HG02763 (cell line): ENCODE data around the gene PLEKHA7.
"Not testable (repeated sequence)": the region's sequence is repeated elsewhere in the genome, so short reads cannot be mapped to it uniquely, and the experiment has no call there.

Experiments
- ATAC-seq: cut with Tn5 transposase; IDR thresholded peaks from one replicate; pipeline ENCODE4 v1.9.1; 2021; ENCODE audit warnings: mild to moderate bottlenecking, moderate library complexity; ENCODE audit not compliant: unreplicated experiment

The PLEKHA7 gene

DNA sequence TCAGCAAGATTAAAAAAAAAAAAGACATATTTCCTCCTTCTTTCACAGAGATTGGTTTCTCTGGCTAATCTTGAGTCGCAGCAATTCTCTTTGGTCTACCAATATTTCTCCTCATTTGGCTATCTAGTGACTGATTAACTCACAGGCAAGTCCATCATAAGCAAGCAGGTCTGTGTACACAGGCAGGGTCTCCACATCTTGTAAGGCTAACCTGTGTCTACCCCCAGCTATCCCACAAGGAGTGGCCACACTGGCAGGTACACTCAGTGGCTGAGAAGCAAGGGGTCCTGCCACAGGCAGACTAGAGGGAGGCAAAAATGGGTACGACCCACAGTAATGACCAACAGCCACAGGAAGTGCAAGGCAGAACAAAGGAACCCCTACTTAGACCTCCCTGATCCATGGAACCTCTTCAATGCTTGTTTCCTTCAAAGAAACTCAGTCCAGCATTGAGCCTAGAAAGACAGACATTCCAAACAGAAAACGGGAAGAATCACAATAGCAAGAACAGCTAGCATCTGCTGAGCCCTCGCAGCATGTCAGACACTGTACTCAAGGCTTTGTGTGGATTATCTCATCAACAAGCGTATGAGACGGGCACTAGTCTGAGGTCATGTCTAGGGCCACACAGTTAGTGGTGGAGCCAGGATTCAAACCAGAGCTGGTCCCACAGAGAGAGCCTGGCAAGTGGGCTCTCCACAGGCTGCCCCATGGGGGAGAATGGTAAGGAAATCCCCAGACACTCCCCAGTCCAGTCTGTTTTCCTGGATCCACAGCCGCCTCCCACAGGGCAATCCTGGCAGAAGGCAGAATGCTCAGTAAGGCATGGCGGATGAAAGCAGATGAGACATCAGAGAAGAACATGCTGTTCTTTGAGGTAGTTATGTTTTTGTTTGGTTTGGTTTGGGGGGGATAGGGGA is 34.3 kb downstream of the PLEKHA7 start:
- ATAC-seq = no peak

DNA sequence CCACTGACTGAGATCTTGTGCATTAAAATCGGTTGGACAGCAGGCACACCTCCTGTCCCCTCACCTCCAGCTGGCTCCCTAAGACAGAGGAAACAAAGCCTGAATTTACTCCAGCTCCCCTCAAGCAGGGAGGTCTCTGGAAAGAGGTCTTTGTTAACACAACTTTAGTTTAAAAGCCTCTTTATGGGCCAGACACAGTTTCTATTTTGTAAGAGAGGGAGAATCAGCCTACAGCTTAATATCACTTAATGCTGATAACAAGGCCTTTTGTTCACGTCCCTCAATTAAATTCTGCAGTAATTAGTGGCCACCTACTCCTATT is 36.3 kb downstream of the PLEKHA7 start:
- ATAC-seq = no peak

DNA sequence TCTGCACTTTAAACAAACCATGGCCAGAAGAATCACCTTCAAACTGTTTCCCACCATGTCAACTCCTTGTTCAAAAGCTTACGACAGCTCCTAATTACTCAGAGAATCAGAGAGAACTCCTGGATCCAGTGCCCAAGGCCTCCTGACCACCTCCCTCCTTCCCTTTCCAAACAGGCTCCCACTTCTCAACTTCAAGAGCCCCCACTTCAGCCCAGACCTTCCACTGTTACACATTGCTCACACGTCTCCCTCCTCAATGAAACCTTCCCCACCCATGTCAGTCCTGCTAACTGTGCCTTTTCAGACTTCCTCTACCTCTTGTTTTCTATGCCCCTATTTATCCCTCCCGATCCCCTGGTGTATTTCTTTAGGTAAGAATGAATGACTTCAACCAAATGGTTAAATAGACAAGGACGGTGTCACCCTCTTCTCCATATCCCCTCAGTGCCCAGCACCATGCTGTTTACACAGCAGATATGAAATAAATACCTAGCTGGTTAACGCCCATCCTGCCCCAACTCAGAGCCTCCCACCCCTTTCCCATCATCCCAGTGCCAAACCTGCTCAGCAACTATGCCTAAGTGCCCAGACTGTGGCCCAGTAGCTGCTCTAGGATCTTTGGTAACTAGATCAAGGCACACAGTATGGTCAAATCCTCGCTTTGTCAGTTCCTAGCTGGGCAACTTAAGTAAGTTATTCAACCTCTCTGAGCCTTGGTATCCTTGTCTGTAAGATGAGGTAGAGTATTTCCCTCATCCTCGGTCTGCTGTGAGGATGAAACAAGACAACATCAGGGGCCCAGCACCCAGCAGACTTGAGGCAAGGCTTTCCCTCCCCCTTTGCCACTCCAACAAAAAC is 36.8 kb downstream of the PLEKHA7 start:
- ATAC-seq = no peak

DNA sequence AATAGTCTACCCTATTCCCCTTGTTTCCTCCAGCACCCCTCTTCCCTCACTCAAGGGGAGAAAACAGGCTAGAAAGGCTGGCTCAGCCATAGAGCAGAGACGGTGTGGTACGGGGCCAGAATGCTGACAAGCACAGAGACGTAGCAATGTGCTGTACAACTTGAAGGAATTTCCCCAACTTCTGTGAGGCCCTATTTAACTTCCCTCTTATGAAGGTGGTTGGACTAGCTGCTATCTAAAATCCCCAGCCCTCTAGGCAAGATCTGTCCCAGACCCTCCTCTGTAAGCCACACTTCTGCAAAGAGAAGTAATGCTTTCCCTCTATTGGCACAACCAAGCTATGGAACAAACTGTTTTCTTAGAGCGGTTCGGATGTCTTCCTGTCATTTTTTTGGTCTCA is 37.8 kb downstream of the PLEKHA7 start:
- ATAC-seq = no peak

DNA sequence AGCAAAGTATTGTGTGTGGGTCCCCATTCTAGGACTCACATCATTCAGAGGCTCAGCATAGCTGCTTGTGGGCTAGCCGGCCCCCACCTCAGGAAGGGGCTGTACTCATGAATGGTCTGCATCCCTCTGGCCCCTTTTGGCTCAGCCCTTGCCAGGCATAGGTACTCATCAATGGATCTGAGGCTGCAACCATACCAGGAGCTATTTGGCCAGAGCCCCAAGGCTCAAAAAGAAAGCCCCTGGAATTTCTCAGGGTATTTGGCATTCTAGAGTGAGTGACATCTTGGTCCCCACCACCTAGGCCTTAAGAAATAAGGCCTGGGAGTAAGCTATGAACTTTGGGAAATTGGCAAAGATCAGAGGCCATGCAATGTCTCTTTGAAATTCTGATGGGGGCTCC is 38.3 kb downstream of the PLEKHA7 start:
- ATAC-seq = no peak

DNA sequence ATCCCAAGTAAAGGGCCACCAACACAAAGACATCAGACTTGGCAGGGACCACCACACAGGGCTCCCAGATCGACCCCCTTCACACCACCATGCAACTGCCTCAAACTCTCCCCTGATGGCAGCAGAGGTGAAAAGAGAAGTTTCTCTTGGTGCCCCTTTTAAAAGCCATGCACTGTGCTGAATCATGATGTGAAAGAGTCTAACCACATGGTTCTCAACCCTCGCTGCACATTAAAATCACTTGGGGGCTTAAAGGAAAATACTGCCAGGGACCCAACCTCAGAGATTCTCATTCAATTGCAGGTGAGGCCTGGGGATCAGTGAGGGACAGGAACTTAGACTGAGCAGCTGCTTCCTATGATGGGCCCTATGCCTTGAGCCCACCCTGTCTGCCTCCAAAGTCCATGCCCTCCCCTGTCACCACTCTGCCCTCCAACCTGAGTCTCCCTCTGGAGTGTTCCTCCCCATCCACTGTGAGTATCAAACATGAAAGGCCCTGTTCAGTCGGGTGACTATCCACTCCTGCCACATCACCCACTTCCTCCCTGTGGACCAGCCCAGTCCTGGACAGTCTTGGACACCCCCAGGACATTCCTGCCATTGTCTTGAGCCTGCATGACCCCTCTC is 40.8 kb downstream of the PLEKHA7 start:
- no peak for ATAC-seq

DNA sequence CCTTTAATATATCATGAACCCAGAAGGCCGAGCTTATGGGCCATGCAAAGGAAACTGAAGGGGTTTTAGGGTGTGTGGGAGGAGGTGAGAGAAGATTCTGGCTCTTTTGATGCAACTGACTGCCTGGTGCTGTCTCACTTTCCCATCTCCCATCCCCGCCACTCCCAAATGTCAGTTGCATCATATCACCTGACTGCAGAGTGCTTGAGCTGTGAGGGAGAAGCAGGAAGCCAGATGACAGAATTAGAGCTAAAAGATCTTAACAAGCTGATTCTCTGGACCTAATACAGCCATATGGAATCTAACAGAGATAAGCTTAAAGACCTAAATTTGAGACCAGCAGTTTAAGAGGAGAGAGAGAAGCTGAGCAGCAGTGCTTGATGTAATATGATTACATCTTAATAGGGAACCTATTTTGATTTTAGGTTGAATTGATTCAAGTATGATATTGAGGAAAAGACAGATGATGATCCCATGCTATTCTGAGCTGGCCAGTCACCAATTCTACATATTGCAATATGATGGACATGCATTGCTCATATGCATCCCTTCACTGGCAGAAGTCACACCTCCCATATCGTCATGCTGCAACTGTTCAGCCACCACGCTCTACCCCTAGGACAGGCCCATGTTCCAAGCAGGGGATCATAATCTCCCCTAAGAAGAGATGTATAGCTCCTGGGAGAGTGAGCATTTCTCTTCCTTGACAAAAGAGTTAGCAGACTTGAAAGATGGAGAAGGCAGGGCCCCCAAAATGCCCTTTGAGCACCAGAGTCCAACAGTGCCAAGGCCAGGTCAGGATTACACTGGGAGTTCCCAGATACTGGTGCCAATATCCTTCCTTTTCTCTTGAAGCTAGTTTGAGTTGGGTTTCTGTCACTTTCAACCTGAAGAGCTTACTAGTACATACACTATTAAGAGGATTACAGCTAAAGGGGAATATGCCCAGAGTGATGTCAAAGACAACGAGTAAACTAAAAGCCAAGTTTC is 44.9 kb downstream of the PLEKHA7 start:
- no peak for ATAC-seq

DNA sequence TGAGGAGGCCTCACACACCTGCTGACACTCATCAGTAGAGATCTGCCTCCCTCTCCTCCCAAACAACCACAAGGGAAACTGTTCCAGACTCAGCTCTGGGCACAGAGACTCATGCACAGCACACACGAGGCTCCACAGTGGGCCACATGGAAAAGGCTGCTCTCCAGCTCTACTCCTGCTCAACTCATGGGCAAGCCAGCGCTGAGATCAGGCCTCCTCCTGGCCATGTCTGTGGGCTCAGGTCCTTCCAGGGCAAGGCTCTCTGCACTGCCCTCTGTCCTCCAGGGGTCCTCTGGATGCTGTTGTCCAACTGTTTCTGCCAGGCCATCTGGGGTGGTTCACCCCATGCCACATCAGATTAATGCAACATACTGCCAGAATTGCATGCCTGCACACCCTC is 46.0 kb downstream of the PLEKHA7 start:
- no peak for ATAC-seq

DNA sequence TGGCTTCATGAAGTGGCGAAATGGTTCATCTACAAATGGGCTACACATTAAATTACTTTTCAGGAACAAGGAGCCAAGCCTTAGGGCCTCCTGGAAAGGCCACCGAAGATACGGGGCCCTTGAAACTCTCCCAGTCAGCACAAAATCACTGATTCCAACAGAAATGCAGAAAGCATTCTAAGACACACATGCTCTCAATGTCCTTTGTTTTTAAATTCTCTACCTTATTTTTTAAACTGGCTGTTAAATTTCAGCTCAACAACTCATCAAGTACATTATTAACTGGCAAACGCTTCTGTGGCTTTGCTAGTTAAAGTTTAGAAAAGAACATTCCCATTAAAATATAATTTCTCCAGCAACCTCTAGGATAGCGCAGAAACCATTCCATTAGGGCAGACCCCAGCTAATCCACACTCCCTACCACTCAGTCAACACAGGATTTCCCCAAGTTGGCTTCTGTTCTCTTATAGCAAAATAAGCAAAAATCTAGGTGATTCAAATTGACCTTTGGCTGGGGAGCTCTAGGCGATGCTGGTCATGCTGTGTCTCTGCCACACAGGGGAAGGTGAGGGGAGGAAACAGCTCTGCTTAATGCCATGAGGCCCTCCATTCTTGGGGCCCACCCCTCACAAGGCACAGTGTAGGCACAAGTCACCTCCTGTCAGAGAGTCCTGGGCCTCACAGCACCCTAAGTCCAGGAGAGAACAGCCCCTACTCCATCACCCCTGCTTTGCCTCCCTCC is 47.1 kb downstream of the PLEKHA7 start:
- ATAC-seq = no peak

DNA sequence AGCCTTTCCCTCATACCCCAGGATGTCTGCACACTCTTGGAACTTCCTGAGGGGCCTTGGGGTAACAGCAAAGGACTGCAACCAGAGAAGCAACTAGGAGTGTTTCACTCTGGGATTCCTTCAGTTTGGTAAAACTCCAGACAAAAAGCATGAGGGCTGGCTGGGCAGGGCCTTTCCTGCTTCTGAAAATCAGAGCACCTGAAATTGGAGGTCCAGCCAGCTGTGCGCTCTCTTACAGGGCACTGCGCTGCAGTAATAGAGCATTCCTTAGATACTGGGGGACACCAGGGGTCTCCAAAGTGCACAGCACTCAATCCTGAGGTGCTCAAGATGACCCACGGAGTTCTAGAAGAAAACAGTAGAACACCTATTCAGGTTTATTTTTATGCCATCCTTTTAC is 49.7 kb downstream of the PLEKHA7 start:
- no peak for ATAC-seq

DNA sequence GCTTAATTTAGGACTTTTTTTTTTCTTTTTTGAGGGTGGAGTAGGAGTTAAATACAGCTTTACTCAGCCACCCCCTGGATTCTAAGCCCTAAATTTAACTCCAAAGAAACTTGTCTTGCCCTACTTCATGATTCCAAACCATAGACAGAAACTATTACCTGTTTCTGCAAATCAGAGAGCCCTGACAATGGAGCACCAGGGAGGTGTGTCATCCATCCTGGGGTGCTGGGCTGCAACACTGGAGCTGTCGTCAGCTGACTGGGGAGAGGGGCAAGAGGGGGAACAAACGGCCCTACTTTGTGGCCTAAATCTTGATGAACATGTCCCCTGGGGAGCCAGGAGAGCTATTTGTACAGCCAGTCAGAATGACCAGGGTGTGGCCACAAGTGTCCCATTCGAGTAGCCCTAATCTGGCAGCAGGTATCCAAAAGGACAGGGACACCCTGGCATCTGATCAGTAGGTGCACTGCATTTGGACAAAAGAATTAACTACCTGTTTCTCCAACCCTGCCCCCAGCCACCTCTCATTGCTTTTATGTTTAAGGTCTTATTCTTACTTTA is 50.8 kb downstream of the PLEKHA7 start:
- ATAC-seq = no peak

DNA sequence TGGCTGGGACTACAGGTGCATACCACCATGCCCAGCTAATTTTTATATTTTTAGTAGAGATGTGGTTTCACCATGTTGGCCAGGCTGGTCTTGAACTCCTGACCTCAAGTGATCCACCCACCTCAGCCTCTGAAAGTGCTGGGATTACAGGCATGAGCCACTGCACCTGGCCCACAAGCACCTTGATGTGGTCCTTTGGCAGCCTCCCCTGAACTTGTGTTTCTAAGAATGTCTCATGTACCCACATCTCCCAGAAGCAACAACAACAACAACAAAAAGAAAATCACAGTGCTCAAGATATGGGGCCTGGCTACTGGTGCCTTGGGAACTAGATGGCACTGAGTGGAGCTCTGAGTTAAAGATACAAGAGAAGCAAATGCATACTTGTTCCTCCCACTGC is 51.6 kb downstream of the PLEKHA7 start:
- not testable (repeated sequence) for ATAC-seq

DNA sequence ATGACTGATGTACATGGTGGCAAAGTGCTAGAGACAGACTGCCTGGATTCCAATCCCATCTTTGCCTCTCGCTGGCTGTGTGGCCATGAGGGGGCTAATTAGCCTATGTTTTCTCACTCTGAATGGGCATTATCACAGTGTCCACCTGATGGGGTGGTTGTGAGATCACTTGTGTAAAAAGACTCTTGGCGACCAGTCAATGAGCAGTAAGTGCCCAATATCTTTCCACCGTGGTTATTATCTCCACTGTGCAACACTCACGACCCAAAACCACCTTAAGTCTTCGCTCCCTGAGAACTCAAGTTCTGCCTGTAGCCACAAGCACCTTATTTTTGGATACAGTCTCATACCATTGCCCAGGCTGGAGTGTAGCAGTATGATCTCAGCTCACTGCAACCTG is 52.1 kb downstream of the PLEKHA7 start:
- ATAC-seq = no peak

DNA sequence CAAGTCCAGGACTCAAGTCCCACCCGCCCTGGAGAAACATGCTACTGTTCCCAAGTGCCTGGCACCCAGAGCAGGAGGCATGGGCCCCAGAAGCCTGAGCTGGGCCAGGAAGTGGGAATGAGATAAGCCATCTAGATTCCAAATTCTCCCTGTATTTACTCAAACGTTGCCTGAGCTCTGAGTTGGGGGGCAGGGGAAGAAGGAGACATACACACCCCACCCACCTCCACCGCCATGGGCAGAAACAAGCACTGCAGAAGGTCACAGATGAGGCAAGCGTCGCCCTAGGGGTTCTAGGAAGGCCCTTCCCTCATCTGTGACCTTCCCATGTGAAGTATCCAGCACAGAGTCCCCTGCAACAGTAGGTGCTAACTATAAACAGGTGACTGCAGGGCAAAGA is 54.0 kb downstream of the PLEKHA7 start:
- ATAC-seq = no peak

DNA sequence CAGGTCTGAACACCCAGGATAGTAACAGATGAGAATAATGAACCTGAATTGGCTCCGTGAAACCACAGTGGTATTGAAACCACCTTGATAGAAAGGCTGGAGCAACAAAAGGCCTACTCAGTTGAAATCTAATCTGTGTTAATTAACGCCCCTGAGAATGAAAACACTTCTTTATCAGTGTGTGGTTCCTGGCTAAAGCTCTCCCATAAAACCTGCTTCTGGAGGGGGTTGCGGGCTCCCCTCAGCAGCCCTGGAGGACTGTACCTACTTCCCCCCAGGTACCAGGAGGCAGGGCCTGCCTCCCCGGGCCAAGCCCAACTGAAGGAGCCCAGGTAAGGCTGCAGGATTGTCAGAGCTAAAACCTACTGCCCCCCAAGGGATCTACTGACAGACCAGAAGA is 54.6 kb downstream of the PLEKHA7 start:
- ATAC-seq = no peak

DNA sequence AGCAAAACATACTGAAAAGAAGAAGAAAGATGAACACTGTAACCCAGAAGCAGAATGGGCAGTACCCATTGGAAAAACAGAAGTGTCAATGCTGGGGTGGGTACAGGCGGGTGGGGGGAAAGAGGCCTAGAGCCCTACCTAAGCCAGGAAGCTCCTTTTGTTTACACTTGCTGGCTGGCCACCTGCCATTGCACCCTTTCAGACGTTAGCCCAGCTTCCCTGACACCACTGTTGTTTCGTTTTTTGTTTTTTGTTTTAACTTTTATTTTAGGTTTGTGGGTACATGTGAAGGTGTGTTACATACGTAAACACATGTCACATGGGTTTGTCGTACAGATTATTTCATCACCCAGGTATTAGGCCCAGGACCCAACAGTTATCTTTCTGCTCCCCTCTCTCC is 55.4 kb downstream of the PLEKHA7 start:
- no peak for ATAC-seq

DNA sequence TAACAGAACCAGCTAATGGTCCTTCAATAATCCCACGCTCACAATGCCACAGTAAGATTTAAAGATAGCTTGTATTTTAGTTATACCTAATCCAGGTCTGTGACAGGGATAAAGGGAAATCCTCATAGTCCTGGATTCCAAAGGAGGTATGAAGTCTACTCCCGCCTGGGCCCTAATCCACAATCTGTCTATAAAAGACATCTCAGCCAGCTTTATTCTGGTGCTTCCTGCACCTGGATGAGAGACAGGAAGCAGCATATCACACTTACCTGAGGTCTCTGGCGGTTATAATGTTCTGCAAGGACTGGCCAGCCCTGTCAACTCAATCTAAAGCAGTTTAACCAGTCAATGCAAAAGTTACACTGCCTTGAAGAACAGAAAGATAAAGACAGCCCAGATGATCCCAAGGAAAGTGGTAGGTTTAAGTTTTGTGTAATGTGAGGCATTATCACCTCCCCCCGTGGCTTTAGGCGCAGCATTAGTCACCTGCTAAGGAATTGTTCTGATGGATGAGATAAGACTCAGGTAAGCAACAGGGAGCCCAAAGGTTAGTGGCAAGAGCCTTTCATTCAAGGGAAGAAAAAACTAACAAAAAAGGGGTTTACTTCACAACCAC is 57.6 kb downstream of the PLEKHA7 start:
- ATAC-seq = no peak

DNA sequence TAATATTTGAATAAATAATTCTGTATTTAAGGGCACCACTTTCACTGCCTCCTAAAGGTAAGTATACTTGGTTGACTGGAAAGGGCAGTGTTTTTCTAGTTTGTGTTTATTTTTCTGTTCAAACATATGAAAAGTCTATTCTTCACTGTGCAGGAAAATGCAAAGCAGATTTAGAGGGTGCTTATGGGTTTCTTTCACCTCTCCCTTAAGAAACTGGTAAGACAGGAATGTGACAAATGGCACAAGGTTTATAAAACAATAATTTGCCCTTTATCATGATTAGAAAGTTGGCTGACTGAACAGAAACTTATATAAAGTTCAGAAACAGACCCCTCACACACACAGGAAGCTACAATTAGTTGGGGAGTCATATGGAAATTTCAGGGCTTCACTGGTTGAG is 60.6 kb downstream of the PLEKHA7 start:
- ATAC-seq = no peak
